ENCODE results near the gene HDHD3.

Gene HDHD3

GRCh38 chr9:113341712-113342410 is 34.9 kb downstream of the HDHD3 start:
- no peaks in the 10 kb centered on the region for H3K36me3 ChIP-seq (ENCODE audit: insufficient read depth)
- no peaks in the 10 kb centered on the region for H3K79me2 ChIP-seq (ENCODE audit: insufficient read depth, low read depth)
- no peak overlapping the region for H3K4me3 ChIP-seq (IDR thresholded peaks at IDR 0.05; ENCODE audit: insufficient read depth, low read depth, low read length)
- no peaks in the 10 kb centered on the region for H4K20me1 ChIP-seq (ENCODE audit: insufficient read depth)
- H3K4me1 ChIP-seq (ENCODE audit: low read depth, poor library complexity, severe bottlenecking), result peaks cover 14% of the 10 kb centered on the region
- no peak overlapping the region for H2AFZ ChIP-seq (ENCODE audit: low read depth)
- no peak for TF ChIP-seq CTCF (conservative IDR thresholded peaks at IDR 0.05; ENCODE audit: low read depth, low read length)
- H3K27ac ChIP-seq, result no peak overlapping the region
- H3K9ac ChIP-seq, result no peak overlapping the region
- no peaks in the 10 kb centered on the region for H3K27me3 ChIP-seq (ENCODE audit: insufficient read depth, low read depth)
- H3K4me2 ChIP-seq, result no peak overlapping the region

GRCh38 chr9:113340011-113340699 is 36.6 kb downstream of the HDHD3 start, which contains the start of gene WDR31:
WDR31 (minus strand) TSS chr9:113340275; CDS start chr9:113332022, 8,253 bp downstream.
- Histone ChIP-seq H2AFZ (ENCODE audit: low read depth) (peak within 1 kb of the TSS; percentile 97), H3K36me3 (ENCODE audit: insufficient read depth) (no peaks in the 10 kb centered on the region), H3K4me2 (peak within 1 kb of the TSS; percentile 94), H3K4me3 (IDR thresholded peaks at IDR 0.05; ENCODE audit: insufficient read depth, low read depth, low read length) (no peak within 1 kb of the TSS), H3K27me3 (ENCODE audit: insufficient read depth, low read depth) (no peaks in the 10 kb centered on the region), H4K20me1 (ENCODE audit: insufficient read depth) (no peaks in the 10 kb centered on the region), H3K9ac (peak within 1 kb of the TSS; percentile 52), H3K27ac (peak within 1 kb of the TSS; percentile 16; the same call in 1 of the 2 replicates), H3K79me2 (ENCODE audit: insufficient read depth, low read depth) (no peaks in the 10 kb centered on the region), H3K4me1 (ENCODE audit: low read depth, poor library complexity, severe bottlenecking) (peaks cover 14% of the 10 kb centered on the region)
- TF ChIP-seq CTCF (conservative IDR thresholded peaks at IDR 0.05; ENCODE audit: low read depth, low read length), result no peak

GRCh38 chr9:113337714-113338113 is 39.1 kb downstream of the HDHD3 start:
- no peak overlapping the region for H2AFZ ChIP-seq (ENCODE audit: low read depth)
- H3K4me1 ChIP-seq (ENCODE audit: low read depth, poor library complexity, severe bottlenecking), result peaks cover 9% of the 10 kb centered on the region
- H3K4me3 ChIP-seq (IDR thresholded peaks at IDR 0.05; ENCODE audit: insufficient read depth, low read depth, low read length), result no peak overlapping the region
- no peak overlapping the region for H3K9ac ChIP-seq
- no peak overlapping the region for H3K27ac ChIP-seq
- H3K4me2 ChIP-seq, result no peak overlapping the region
- no peak for TF ChIP-seq CTCF (conservative IDR thresholded peaks at IDR 0.05; ENCODE audit: low read depth, low read length)
- no peaks in the 10 kb centered on the region for H4K20me1 ChIP-seq (ENCODE audit: insufficient read depth)
- H3K79me2 ChIP-seq (ENCODE audit: insufficient read depth, low read depth), result no peaks in the 10 kb centered on the region
- no peaks in the 10 kb centered on the region for H3K27me3 ChIP-seq (ENCODE audit: insufficient read depth, low read depth)
- no peaks in the 10 kb centered on the region for H3K36me3 ChIP-seq (ENCODE audit: insufficient read depth)

GRCh38 chr9:113331780-113332179 is 45.0 kb downstream of the HDHD3 start:
- H3K27ac ChIP-seq, result no peak overlapping the region
- no peaks in the 10 kb centered on the region for H4K20me1 ChIP-seq (ENCODE audit: insufficient read depth)
- H2AFZ ChIP-seq (ENCODE audit: low read depth), result no peak overlapping the region
- H3K9ac ChIP-seq, result no peak overlapping the region
- H3K4me3 ChIP-seq (IDR thresholded peaks at IDR 0.05; ENCODE audit: insufficient read depth, low read depth, low read length), result no peak overlapping the region
- no peaks in the 10 kb centered on the region for H3K36me3 ChIP-seq (ENCODE audit: insufficient read depth)
- no peaks in the 10 kb centered on the region for H3K79me2 ChIP-seq (ENCODE audit: insufficient read depth, low read depth)
- H3K4me2 ChIP-seq, result no peak overlapping the region
- H3K27me3 ChIP-seq (ENCODE audit: insufficient read depth, low read depth), result no peaks in the 10 kb centered on the region
- no peak for TF ChIP-seq CTCF (conservative IDR thresholded peaks at IDR 0.05; ENCODE audit: low read depth, low read length)
- no peaks in the 10 kb centered on the region for H3K4me1 ChIP-seq (ENCODE audit: low read depth, poor library complexity, severe bottlenecking)

All from KMS-11 (cell line).